Activated T-helper 1 cell treated with Interleukin-2 at 50 U/mL for 16 hours (primary cell): ENCODE measurements around the gene CHCHD3.
A peak's percentile ranks its signal among the peaks of the same experiment; 100 is the strongest.

Experiments
- DNase-seq: peaks from one replicate; pipeline ENCODE4 v3.0.0-alpha.2; 2020; ENCODE audit warnings: low read depth

CHCHD3 gene

GRCh38 chr7:133081599-133082389 lies at the start of gene CHCHD3:
Gene CHCHD3 (minus strand): TSS chr7:133082090. CDS start chr7:133081937, 153 bp downstream.
- peak; percentile 90 for DNase-seq

GRCh38 chr7:133130166-133130565 lies 48.3 kb upstream of the CHCHD3 start:
- DNase-seq = no peak

GRCh38 chr7:133126422-133126821 lies 44.5 kb upstream of the CHCHD3 start:
- DNase-seq = no peak

- no peak for DNase-seq
These were observed 43.1 kb upstream of the CHCHD3 start for GRCh38 chr7:133124974-133125373.

GRCh38 chr7:133121175-133121844 lies 39.4 kb upstream of the CHCHD3 start:
- DNase-seq = no peak

- DNase-seq = no peak
These were observed 37.2 kb upstream of the CHCHD3 start for GRCh38 chr7:133119067-133119466.

- no peak for DNase-seq
These were observed 36.4 kb upstream of the CHCHD3 start for GRCh38 chr7:133118261-133118660.

GRCh38 chr7:133117452-133117851 lies 35.6 kb upstream of the CHCHD3 start:
- no peak for DNase-seq

- no peak for DNase-seq
These were observed 33.7 kb upstream of the CHCHD3 start for GRCh38 chr7:133115596-133115995.

GRCh38 chr7:133114519-133114918 lies 32.6 kb upstream of the CHCHD3 start:
- DNase-seq = no peak

- no peak for DNase-seq
These were observed 31.1 kb upstream of the CHCHD3 start for GRCh38 chr7:133112976-133113375.

- DNase-seq = no peak
These were observed 30.4 kb upstream of the CHCHD3 start for GRCh38 chr7:133112335-133112734.

- DNase-seq = no peak
These were observed 28.4 kb upstream of the CHCHD3 start for GRCh38 chr7:133110312-133110711.

- no peak for DNase-seq
These were observed 27.9 kb upstream of the CHCHD3 start for GRCh38 chr7:133109816-133110215.

- no peak for DNase-seq
These were observed 26.1 kb upstream of the CHCHD3 start for GRCh38 chr7:133108023-133108422.

GRCh38 chr7:133102276-133103060 lies 20.6 kb upstream of the CHCHD3 start:
- DNase-seq = no peak

GRCh38 chr7:133099633-133100286 lies 17.9 kb upstream of the CHCHD3 start:
- DNase-seq = no peak

GRCh38 chr7:133095119-133095671 lies 13.3 kb upstream of the CHCHD3 start:
- no peak for DNase-seq

GRCh38 chr7:133091943-133092464 lies 10.1 kb upstream of the CHCHD3 start:
- no peak for DNase-seq

GRCh38 chr7:133082390-133082766 lies 488 bp upstream of the CHCHD3 start:
- DNase-seq = no peak

GRCh38 chr7:133081119-133081598 lies 731 bp downstream of the CHCHD3 start:
- no peak for DNase-seq

GRCh38 chr7:133079296-133079695 lies 2.6 kb downstream of the CHCHD3 start:
- DNase-seq = no peak
